Measurements from ENCODE around the gene SERPINA12. TPM values are rescaled to one million over a fixed set of nuclear protein-coding genes. Genes with fewer than 3 reads are reported as not detected.

SERPINA12 gene
- total RNA-seq, 1 donor from 2014 or later, result not detected

- TF ChIP-seq CTCF (IDR thresholded peaks at IDR 0.05), result no peak
- ATAC-seq (no peak), DNase-seq (no peak)
- Histone ChIP-seq H3K9me3 (no peaks in the 10 kb centered on the region), H3K4me1 (no peaks in the 10 kb centered on the region), H3K27me3 (ENCODE audit: low read depth) (peaks cover 5% of the 10 kb centered on the region), H3K4me3 (no peak overlapping the region), H3K27ac (no peak overlapping the region), H3K36me3 (no peaks in the 10 kb centered on the region)
- intact Hi-C loops (cut with DNase I), result no loop called here
Observed at GRCh38 chr14:94462219-94462551, 47.1 kb downstream of the SERPINA12 start.

DNA sequence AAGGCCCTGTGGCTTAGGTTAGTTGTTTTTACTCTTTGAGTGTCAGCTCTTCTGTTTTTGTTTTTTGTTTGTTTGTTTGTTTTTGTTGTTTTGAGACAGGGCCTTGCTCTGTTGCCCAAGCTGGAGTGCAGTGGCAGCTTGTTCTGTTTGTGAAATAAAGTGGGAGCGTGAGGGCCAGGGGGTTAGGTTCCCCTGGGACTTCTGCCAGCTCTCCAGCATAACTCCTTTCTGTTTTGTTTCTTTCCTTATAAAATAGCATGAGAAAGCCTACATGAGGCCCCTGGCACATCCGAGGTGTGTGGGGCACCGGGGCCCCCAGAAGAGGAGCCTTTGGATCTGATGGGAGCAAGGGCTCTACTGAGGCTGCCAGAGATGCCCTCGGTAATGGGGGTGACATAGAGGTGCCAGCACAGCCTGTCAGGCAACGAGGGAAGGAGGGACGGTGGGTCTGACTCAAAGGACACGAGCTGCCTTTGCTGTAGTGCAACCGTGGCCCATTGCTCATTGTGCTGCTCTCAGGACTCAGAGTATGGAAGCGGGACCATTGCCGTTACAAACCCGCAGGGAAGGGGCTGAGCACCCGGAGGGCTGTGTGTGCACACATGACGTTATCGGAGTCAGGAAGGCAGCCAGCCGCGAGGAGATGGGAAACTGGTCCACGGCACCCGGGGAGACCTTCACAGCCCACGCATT lies 47.6 kb downstream of the SERPINA12 start:
- no peak overlapping the region for H3K4me3 ChIP-seq
- DNase-seq, result no peak
- no peak for ATAC-seq
- no peak for TF ChIP-seq CTCF (IDR thresholded peaks at IDR 0.05)
- no peaks in the 10 kb centered on the region for H3K4me1 ChIP-seq
- H3K27me3 ChIP-seq (ENCODE audit: low read depth), result peaks cover 5% of the 10 kb centered on the region
- no peaks in the 10 kb centered on the region for H3K9me3 ChIP-seq
- no peaks in the 10 kb centered on the region for H3K36me3 ChIP-seq
- intact Hi-C loops (cut with DNase I), result no loop called here
- no peak overlapping the region for H3K27ac ChIP-seq

- Histone ChIP-seq H3K9me3 (no peaks in the 10 kb centered on the region), H3K4me1 (no peaks in the 10 kb centered on the region), H3K4me3 (no peak overlapping the region), H3K36me3 (no peaks in the 10 kb centered on the region), H3K27me3 (ENCODE audit: low read depth) (peaks cover 5% of the 10 kb centered on the region), H3K27ac (no peak overlapping the region)
- DNase-seq, result no peak
- ATAC-seq, result no peak
- TF ChIP-seq CTCF (IDR thresholded peaks at IDR 0.05), result no peak
- intact Hi-C loops (cut with DNase I), result no loop called here
Observed at GRCh38 chr14:94460631-94461416, 48.4 kb downstream of the SERPINA12 start.

GRCh38 chr14:94458558-94459205 lies 50.6 kb downstream of the SERPINA12 start:
- TF ChIP-seq CTCF (IDR thresholded peaks at IDR 0.05), result no peak
- no peaks in the 10 kb centered on the region for H3K4me1 ChIP-seq
- H3K27me3 ChIP-seq (ENCODE audit: low read depth), result peaks cover 5% of the 10 kb centered on the region
- H3K9me3 ChIP-seq, result no peaks in the 10 kb centered on the region
- no peak overlapping the region for H3K4me3 ChIP-seq
- intact Hi-C loops (cut with DNase I), result no loop called here
- no peaks in the 10 kb centered on the region for H3K36me3 ChIP-seq
- no peak overlapping the region for H3K27ac ChIP-seq
- DNase-seq (no peak), ATAC-seq (no peak)

GRCh38 chr14:94458096-94458495 lies 51.2 kb downstream of the SERPINA12 start:
- TF ChIP-seq CTCF (IDR thresholded peaks at IDR 0.05), result no peak
- Histone ChIP-seq H3K4me3 (no peak overlapping the region), H3K36me3 (no peaks in the 10 kb centered on the region), H3K4me1 (no peaks in the 10 kb centered on the region), H3K9me3 (no peaks in the 10 kb centered on the region), H3K27ac (no peak overlapping the region), H3K27me3 (ENCODE audit: low read depth) (peaks cover 5% of the 10 kb centered on the region)
- intact Hi-C loops (cut with DNase I), result no loop called here
- ATAC-seq (no peak), DNase-seq (no peak)
